ENCODE results near the gene C17orf113. TPM values are rescaled to one million over a fixed set of nuclear protein-coding genes. Genes with fewer than 3 reads are reported as not detected.

C17orf113 gene
- total and polyA plus RNA-seq, 2 of the 13 experiments (the other 11 are each of a cell fraction or from before 2014, with no cell fraction given): 0.87 to 1.1 TPM

- TF ChIP-seq ZNF280B (CRISPR knock-in tag; IDR thresholded peaks at IDR 0.05; ENCODE audit: borderline replicate concordance) (0 out of 2 replicates have a peak, but pooled peaks have one; percentile 24), RCOR2 (CRISPR knock-in tag; IDR thresholded peaks at IDR 0.05) (no peak), ZNF607 (CRISPR knock-in tag; IDR thresholded peaks at IDR 0.05; ENCODE audit: borderline replicate concordance) (no peak), ZNF672 (CRISPR knock-in tag; IDR thresholded peaks at IDR 0.05) (no peak), ZNF574 (CRISPR knock-in tag; IDR thresholded peaks at IDR 0.05) (0 out of 2 replicates have a peak, but pooled peaks have one; percentile 18), SSRP1 (CRISPR knock-in tag; IDR thresholded peaks at IDR 0.05) (no peak), POLR2AphosphoS5 (IDR thresholded peaks at IDR 0.05; ENCODE audit: low read depth, low read length) (no peak), ZNF782 (CRISPR knock-in tag; IDR thresholded peaks at IDR 0.05; ENCODE audit: borderline replicate concordance) (no peak), ZNF749 (CRISPR knock-in tag; IDR thresholded peaks at IDR 0.05; ENCODE audit: borderline replicate concordance) (0 out of 2 replicates have a peak, but pooled peaks have one; percentile 33), ZNF292 (CRISPR knock-in tag; IDR thresholded peaks at IDR 0.05; ENCODE audit: borderline replicate concordance, low read depth) (0 out of 2 replicates have a peak, but pooled peaks have one; percentile 12)
- TF ChIP-seq, protein P1, sequence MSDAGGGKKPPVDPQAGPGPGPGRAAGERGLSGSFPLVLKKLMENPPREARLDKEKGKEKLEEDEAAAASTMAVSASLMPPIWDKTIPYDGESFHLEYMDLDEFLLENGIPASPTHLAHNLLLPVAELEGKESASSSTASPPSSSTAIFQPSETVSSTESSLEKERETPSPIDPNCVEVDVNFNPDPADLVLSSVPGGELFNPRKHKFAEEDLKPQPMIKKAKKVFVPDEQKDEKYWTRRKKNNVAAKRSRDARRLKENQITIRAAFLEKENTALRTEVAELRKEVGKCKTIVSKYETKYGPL (CRISPR knock-in tag; IDR thresholded peaks at IDR 0.05): no peak
- TF ChIP-seq, protein P2, sequence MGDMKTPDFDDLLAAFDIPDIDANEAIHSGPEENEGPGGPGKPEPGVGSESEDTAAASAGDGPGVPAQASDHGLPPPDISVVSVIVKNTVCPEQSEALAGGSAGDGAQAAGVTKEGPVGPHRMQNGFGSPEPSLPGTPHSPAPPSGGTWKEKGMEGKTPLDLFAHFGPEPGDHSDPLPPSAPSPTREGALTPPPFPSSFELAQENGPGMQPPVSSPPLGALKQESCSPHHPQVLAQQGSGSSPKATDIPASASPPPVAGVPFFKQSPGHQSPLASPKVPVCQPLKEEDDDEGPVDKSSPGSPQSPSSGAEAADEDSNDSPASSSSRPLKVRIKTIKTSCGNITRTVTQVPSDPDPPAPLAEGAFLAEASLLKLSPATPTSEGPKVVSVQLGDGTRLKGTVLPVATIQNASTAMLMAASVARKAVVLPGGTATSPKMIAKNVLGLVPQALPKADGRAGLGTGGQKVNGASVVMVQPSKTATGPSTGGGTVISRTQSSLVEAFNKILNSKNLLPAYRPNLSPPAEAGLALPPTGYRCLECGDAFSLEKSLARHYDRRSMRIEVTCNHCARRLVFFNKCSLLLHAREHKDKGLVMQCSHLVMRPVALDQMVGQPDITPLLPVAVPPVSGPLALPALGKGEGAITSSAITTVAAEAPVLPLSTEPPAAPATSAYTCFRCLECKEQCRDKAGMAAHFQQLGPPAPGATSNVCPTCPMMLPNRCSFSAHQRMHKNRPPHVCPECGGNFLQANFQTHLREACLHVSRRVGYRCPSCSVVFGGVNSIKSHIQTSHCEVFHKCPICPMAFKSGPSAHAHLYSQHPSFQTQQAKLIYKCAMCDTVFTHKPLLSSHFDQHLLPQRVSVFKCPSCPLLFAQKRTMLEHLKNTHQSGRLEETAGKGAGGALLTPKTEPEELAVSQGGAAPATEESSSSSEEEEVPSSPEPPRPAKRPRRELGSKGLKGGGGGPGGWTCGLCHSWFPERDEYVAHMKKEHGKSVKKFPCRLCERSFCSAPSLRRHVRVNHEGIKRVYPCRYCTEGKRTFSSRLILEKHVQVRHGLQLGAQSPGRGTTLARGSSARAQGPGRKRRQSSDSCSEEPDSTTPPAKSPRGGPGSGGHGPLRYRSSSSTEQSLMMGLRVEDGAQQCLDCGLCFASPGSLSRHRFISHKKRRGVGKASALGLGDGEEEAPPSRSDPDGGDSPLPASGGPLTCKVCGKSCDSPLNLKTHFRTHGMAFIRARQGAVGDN (CRISPR knock-in tag; IDR thresholded peaks at IDR 0.05): peak; percentile 55
Measured at GRCh38 chr17:42051645-42052044, 1.2 kb upstream of the C17orf113 start (continued).

All from HepG2 (cell line).